ENCODE measurements around the gene SGSH. TPM values are rescaled to one million over a fixed set of nuclear protein-coding genes. Genes with fewer than 3 reads are reported as not detected.

Gene SGSH
- total RNA-seq, 4 donors from 2014 or later = 14.4 to 39.7 (median 38.4) TPM

DNA sequence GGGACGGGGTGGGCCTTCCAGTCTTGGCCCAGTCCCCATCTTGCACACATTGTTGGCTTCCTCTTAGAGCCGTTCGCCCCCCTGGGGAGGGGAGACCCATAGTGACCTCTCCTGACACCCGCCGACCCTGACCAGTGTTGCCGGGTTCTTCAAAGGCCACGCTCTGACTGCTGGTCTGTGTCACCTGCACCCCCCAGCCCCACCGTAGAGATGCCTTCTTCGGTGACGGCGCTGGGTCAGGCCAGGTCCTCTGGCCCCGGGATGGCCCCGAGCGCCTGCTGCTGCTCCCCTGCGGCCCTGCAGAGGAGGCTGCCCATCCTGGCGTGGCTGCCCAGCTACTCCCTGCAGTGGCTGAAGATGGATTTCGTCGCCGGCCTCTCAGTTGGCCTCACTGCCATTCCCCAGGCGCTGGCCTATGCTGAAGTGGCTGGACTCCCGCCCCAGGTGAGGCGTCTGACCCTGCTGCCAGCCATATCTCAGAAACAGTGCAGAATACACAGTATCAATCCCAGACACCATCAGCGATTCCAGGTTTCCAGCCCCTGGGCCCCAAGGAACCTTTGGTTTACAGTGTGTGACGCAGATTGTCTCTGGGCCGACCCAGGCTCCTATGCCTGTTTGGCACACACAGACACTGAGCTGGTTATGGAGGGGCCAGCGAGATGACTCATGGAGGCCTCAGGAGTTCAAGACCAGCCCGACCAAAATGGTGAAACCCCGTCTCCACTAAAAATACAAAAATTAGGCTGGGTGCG is 1.4 kb upstream of the SGSH start:
- Histone ChIP-seq H3K27ac (peak overlapping the region; percentile 84 to 86), H3K36me3 (no peaks in the 10 kb centered on the region), H3K27me3 (no peaks in the 10 kb centered on the region), H3K4me1 (peaks cover 0 to 6% of the 10 kb centered on the region in 2 donors), H3K9me3 (no peaks in the 10 kb centered on the region), H3K4me3 (peak overlapping the region; percentile 83 to 99)
- TF ChIP-seq, protein P1, sequence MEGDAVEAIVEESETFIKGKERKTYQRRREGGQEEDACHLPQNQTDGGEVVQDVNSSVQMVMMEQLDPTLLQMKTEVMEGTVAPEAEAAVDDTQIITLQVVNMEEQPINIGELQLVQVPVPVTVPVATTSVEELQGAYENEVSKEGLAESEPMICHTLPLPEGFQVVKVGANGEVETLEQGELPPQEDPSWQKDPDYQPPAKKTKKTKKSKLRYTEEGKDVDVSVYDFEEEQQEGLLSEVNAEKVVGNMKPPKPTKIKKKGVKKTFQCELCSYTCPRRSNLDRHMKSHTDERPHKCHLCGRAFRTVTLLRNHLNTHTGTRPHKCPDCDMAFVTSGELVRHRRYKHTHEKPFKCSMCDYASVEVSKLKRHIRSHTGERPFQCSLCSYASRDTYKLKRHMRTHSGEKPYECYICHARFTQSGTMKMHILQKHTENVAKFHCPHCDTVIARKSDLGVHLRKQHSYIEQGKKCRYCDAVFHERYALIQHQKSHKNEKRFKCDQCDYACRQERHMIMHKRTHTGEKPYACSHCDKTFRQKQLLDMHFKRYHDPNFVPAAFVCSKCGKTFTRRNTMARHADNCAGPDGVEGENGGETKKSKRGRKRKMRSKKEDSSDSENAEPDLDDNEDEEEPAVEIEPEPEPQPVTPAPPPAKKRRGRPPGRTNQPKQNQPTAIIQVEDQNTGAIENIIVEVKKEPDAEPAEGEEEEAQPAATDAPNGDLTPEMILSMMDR (IDR thresholded peaks at IDR 0.05) = no peak
- no peak for TF ChIP-seq POLR2A (IDR thresholded peaks at IDR 0.05)
- intact Hi-C loops (cut with DNase I; ENCODE audit: low total_unique reads) = no loop called here
- no peak for DNase-seq

DNA sequence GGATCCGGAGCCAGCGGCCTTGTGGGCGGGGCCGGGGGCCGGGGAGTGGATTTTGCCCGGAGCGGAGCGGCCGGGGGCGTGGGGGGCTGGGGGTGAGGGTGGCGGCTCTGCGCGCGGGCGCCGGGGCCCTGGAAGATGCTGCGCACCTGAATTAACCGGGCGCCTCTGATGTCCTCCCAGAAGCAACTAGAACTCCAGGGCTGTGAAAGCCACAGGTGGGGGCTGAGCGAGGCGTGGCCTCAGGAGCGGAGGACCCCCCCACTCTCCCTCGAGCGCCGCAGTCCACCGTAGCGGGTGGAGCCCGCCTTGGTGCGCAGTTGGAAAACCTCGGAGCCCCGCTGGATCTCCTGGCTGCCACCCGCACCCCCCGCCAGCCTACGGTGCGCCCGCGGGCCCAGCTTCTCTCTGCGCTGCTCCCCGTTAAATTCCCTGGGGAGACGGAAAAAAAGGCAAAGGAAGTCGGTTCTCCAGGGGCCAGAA is 643 bp upstream of the SGSH start:
- TF ChIP-seq, protein P1 (IDR thresholded peaks at IDR 0.05) = no peak
- TF ChIP-seq POLR2A (IDR thresholded peaks at IDR 0.05) = no peak

DNA sequence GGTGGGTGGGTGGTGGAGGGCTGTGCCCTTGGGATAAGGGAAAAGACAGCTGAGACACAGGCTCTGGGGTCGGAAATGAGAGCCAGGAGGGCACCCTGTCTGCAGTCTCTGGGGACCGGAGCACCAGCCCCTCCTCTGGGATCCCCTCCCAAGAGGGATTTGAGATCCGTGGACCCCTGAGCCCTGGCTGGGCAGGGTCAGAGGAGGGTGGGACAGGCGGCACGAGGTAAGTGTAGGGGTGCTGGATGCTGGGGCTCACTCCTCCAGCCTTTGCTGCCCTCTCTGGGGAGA is 425 bp downstream of the SGSH start:
- H3K27ac ChIP-seq = peak overlapping the region; percentile 84 to 86
- intact Hi-C loops (cut with DNase I; ENCODE audit: low total_unique reads) = no loop called here
- H3K27me3 ChIP-seq = no peaks in the 10 kb centered on the region
- H3K4me3 ChIP-seq = peak overlapping the region; percentile 83 to 99
- no peak for DNase-seq
- H3K36me3 ChIP-seq = no peaks in the 10 kb centered on the region
- no peak for TF ChIP-seq POLR2A (IDR thresholded peaks at IDR 0.05)
- TF ChIP-seq, protein P1 (IDR thresholded peaks at IDR 0.05) = no peak
- no peaks in the 10 kb centered on the region for H3K9me3 ChIP-seq
- peaks cover 0 to 6% of the 10 kb centered on the region in 2 donors for H3K4me1 ChIP-seq

More for the DNA sequence above, 643 bp upstream of the SGSH start:
- Histone ChIP-seq H3K27ac (peak overlapping the region; percentile 84 to 86), H3K36me3 (no peaks in the 10 kb centered on the region), H3K9me3 (no peaks in the 10 kb centered on the region), H3K4me3 (peak overlapping the region; percentile 83 to 99), H3K27me3 (no peaks in the 10 kb centered on the region), H3K4me1 (peaks cover 0 to 6% of the 10 kb centered on the region in 2 donors)
- peak; percentile 36 to 40 for DNase-seq
- intact Hi-C loops (cut with DNase I; ENCODE audit: low total_unique reads) = no loop called here

DNA sequence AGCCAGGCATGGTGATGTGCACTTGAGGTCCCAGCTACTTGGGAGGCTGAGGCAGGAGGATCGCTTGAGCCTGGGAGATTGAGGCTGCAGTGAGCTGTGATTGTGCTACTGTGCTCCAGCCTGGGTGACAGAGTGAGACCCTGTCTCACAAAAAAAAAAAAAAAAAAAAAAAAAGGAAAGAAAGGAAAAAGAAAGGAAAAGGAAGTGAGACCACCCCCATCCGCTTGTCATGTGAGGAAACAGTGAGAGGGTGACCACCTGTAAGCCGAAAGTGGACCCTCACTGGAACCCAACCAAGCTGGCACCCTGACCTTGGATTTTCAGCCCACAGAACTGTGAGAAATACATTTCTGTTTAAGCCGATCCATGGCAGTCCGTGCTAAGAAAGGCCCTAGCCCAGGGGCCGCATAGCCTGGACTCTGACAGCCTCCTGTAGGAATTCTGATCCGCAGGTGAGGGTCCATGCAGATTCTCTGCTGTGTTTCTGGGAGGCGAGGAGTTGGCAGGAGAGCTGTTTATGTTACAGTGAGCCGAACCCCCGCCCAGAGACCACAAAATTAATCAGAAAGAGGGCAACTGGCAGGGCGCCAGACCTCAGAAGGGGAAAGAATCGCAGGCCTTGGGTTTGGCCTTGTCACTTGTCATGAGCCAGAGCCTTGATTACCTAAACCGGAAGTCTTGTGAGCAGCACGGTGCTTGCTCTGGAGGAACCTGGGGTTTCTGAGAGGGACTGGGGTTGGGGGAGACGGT is 945 bp downstream of the SGSH start:
- Histone ChIP-seq H3K9me3 (no peaks in the 10 kb centered on the region), H3K27ac (peak overlapping the region; percentile 84 to 86), H3K27me3 (no peaks in the 10 kb centered on the region), H3K4me1 (peaks cover 0 to 6% of the 10 kb centered on the region in 2 donors), H3K4me3 (peak overlapping the region; percentile 83 to 99), H3K36me3 (no peaks in the 10 kb centered on the region)
- peak; percentile 55 to 65 for DNase-seq
- TF ChIP-seq, protein P1 (IDR thresholded peaks at IDR 0.05) = no peak
- no peak for TF ChIP-seq POLR2A (IDR thresholded peaks at IDR 0.05)
- intact Hi-C loops (cut with DNase I; ENCODE audit: low total_unique reads) = no loop called here

DNA sequence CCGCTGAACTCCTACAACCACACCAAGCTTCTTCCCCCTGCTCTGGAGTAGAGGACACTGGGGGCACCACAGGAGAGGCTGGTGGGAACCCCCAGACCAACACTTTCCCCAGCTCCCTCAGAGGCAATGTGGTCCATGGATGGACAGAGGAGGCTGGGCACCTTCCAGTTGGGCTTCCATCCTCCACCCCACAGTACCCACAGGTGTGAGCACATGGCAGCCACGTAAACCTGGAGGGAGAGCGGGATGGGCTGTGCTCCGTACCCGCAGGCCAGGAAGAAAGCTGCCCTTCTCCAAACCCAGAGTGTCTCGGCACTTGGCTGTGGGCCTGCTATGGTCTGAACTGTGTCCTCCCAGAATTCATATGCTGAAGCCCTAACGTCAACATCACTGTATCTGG is 1.7 kb downstream of the SGSH start:
- no peaks in the 10 kb centered on the region for H3K9me3 ChIP-seq
- TF ChIP-seq, protein P1 (IDR thresholded peaks at IDR 0.05) = no peak
- TF ChIP-seq POLR2A (IDR thresholded peaks at IDR 0.05) = no peak
- intact Hi-C loops (cut with DNase I; ENCODE audit: low total_unique reads) = no loop called here
- no peak overlapping the region for H3K4me3 ChIP-seq
- H3K4me1 ChIP-seq = peaks cover 0 to 6% of the 10 kb centered on the region in 2 donors
- H3K27ac ChIP-seq = no peak overlapping the region
- H3K27me3 ChIP-seq = no peaks in the 10 kb centered on the region
- no peaks in the 10 kb centered on the region for H3K36me3 ChIP-seq
- DNase-seq = no peak

All from uterus (tissue), 4 donors.